ENCODE measurements around the gene MDFI. TPM values are rescaled to one million over a fixed set of nuclear protein-coding genes. Genes with fewer than 3 reads are reported as not detected.

Gene MDFI
- total RNA-seq, 2 experiments from 2014 or later = not detected

- intact Hi-C loops (cut with DNase I, micrococcal nuclease) = loop anchor here in 1 of 2 experiments (5.0 kb wide), 1 partner anchor 44 kb away; the partner anchor contains the start of gene FOXP4
- H3K4me3 ChIP-seq (ENCODE audit: low read length) = no peak overlapping the region
- no peak for TF ChIP-seq CTCF (IDR thresholded peaks at IDR 0.05)
- H3K9me3 ChIP-seq (ENCODE audit: control insufficient read depth in 1 of 2, insufficient read depth in 1 of 2, low read length in 2 of 2) = no peaks in the 10 kb centered on the region
- H3K9me3 Mint-ChIP-seq = no peaks in the 10 kb centered on the region
- no peak overlapping the region for H3K4me3 Mint-ChIP-seq
- ChIA-PET POLR2A (no interaction called here), CTCF (no interaction called here)
- H3K27ac Mint-ChIP-seq = no peak overlapping the region
- DNase-seq (no peak), ATAC-seq (ENCODE audit: poor library complexity) (no peak)
- no peaks in the 10 kb centered on the region for H3K27me3 Mint-ChIP-seq
- no peak overlapping the region for H3K27ac ChIP-seq (ENCODE audit: low read depth in 1 of 2, low read length in 2 of 2)
- H3K4me1 ChIP-seq (ENCODE audit: insufficient read depth, low read length) = peaks cover 5% of the 10 kb centered on the region
- H3K36me3 ChIP-seq (ENCODE audit: insufficient read depth, low read length) = peaks cover 3% of the 10 kb centered on the region
- no peaks in the 10 kb centered on the region for H3K27me3 ChIP-seq (ENCODE audit: control insufficient read depth in 1 of 2, insufficient read depth in 2 of 2, low read length in 2 of 2)
- no peaks in the 10 kb centered on the region for H3K4me1 Mint-ChIP-seq (ENCODE audit: low read depth)
- peaks cover 10% of the 10 kb centered on the region for H3K36me3 Mint-ChIP-seq (ENCODE audit: low read depth)
Observed at GRCh38 chr6:41591122-41591521, 47.1 kb upstream of the MDFI start.

GRCh38 chr6:41591859-41592502 lies 46.3 kb upstream of the MDFI start:
- ChIA-PET POLR2A (no interaction called here), CTCF (interaction anchor here (0.6 to 1.3 kb wide), 4 partner anchors 31 to 167 kb away, joined by 3 to 13 read pairs (median 6); no protein-coding TSS in a partner anchor)
- no peaks in the 10 kb centered on the region for H3K27me3 ChIP-seq (ENCODE audit: control insufficient read depth in 1 of 2, insufficient read depth in 2 of 2, low read length in 2 of 2)
- intact Hi-C loops (cut with DNase I, micrococcal nuclease) = loop anchor here (1.0 to 5.0 kb wide), 4 partner anchors 45 to 223 kb away; partner anchors contain the start of gene FOXP4 (in 1 of the 2)
- peaks cover 5% of the 10 kb centered on the region for H3K4me1 ChIP-seq (ENCODE audit: insufficient read depth, low read length)
- Mint-ChIP-seq H3K36me3 (ENCODE audit: low read depth) (peaks cover 10% of the 10 kb centered on the region), H3K27me3 (no peaks in the 10 kb centered on the region), H3K4me1 (ENCODE audit: low read depth) (no peaks in the 10 kb centered on the region), H3K27ac (no peak overlapping the region), H3K9me3 (no peaks in the 10 kb centered on the region), H3K4me3 (no peak overlapping the region)
- H3K9me3 ChIP-seq (ENCODE audit: control insufficient read depth in 1 of 2, insufficient read depth in 1 of 2, low read length in 2 of 2) = no peaks in the 10 kb centered on the region
- H3K27ac ChIP-seq (ENCODE audit: low read depth in 1 of 2, low read length in 2 of 2) = no peak overlapping the region
- H3K36me3 ChIP-seq (ENCODE audit: insufficient read depth, low read length) = peaks cover 8% of the 10 kb centered on the region
- ATAC-seq (ENCODE audit: poor library complexity) = peak; percentile 83
- peak; percentile 67 to 84 (median 76) for DNase-seq
- TF ChIP-seq CTCF (IDR thresholded peaks at IDR 0.05) = peak; percentile 86
- no peak overlapping the region for H3K4me3 ChIP-seq (ENCODE audit: low read length)

- no peak overlapping the region for H3K27ac ChIP-seq (ENCODE audit: low read depth in 1 of 2, low read length in 2 of 2)
- TF ChIP-seq CTCF (IDR thresholded peaks at IDR 0.05) = no peak
- H3K9me3 Mint-ChIP-seq = no peaks in the 10 kb centered on the region
- no peak overlapping the region for H3K27ac Mint-ChIP-seq
- H3K9me3 ChIP-seq (ENCODE audit: control insufficient read depth in 1 of 2, insufficient read depth in 1 of 2, low read length in 2 of 2) = no peaks in the 10 kb centered on the region
- H3K4me3 ChIP-seq (ENCODE audit: low read length) = no peak overlapping the region
- CTCF ChIA-PET = no interaction called here
- no peaks in the 10 kb centered on the region for H3K4me1 Mint-ChIP-seq (ENCODE audit: low read depth)
- H3K4me1 ChIP-seq (ENCODE audit: insufficient read depth, low read length) = peaks cover 5% of the 10 kb centered on the region
- H3K36me3 Mint-ChIP-seq (ENCODE audit: low read depth) = peaks cover 9% of the 10 kb centered on the region
- H3K27me3 Mint-ChIP-seq = no peaks in the 10 kb centered on the region
- peaks cover 8% of the 10 kb centered on the region for H3K36me3 ChIP-seq (ENCODE audit: insufficient read depth, low read length)
- no peaks in the 10 kb centered on the region for H3K27me3 ChIP-seq (ENCODE audit: control insufficient read depth in 1 of 2, insufficient read depth in 2 of 2, low read length in 2 of 2)
- intact Hi-C loops (cut with DNase I, micrococcal nuclease) = loop anchor here in 1 of 2 experiments (5.0 kb wide), 1 partner anchor 46 kb away; the partner anchor contains the start of gene FOXP4
- POLR2A ChIA-PET = no interaction called here
- ATAC-seq (ENCODE audit: poor library complexity) (no peak), DNase-seq (no peak)
- H3K4me3 Mint-ChIP-seq = no peak overlapping the region
Observed at GRCh38 chr6:41593406-41593805, 44.9 kb upstream of the MDFI start.

Measured in CD4-positive, alpha-beta T cell (primary cell).